Endothelial cell of umbilical vein (primary cell): ENCODE measurements around the gene COG5. TPM values are rescaled to one million over a fixed set of nuclear protein-coding genes. Genes with fewer than 3 reads are reported as not detected.

ENCODE experiments used
- BruUV-seq: library from RNA; stranded (reverse); fragments of 400-500 nt; replicated peaks from 2 replicates; lab custom pipeline; 2021; lab: Mats Ljungman, UMichigan
- CTCF ChIA-PET: fragments of 300-600, 350-600 bp; sonication (Branson Sonifier 250); formaldehyde crosslinking; loops from one replicate; lab custom pipeline; 2021; ENCODE audit warnings: antibody characterized with exemption, inconsistent platforms; lab: Charles Lee
- POLR2A ChIA-PET: fragments of 300-600, 350-600 bp; sonication (Branson Sonifier 250); formaldehyde crosslinking; loops from one replicate; lab custom pipeline; 2021; ENCODE audit warnings: antibody characterized with exemption, inconsistent platforms; lab: Charles Lee
- DNase-seq: peaks from one replicate; pipeline ENCODE4 v3.0.0-alpha.2; 2011; ENCODE audit warnings: low read depth, low spot score
- FAIRE-seq: peaks from 2 replicates; lab custom pipeline; 2011; peaks lifted over from hg19 to GRCh38; lab: Jason Lieb, UNC
- H2AFZ ChIP-seq: 2 replicates; pipeline ENCODE4 v1.6.0; 2012; ENCODE audit warnings: low read depth, low read length, control low read depth, inconsistent platforms
- H3K27ac ChIP-seq: 2 replicates; pipeline ENCODE4 v1.5.1; 2011; ENCODE audit warnings: low read depth, mild to moderate bottlenecking, control low read depth, low read length, moderate library complexity; ENCODE audit not compliant: insufficient read depth
- H3K27me3 ChIP-seq, 2 experiments: 2 replicates each; pipeline versions ENCODE4 v1.6.0 to v1.6.1; 2011; ENCODE audit warnings: low read length in 2 of 2, mixed read lengths in 1 of 2; ENCODE audit not compliant: control insufficient read depth in 2 of 2, insufficient read depth in 2 of 2
- H3K36me3 ChIP-seq, 2 experiments: 2 replicates in 1 of 2; 3 replicates in 1 of 2; pipeline ENCODE4 v1.5.1; 2011; ENCODE audit warnings: low read length in 2 of 2, mild to moderate bottlenecking in 1 of 2, moderate library complexity in 1 of 2; ENCODE audit not compliant: control insufficient read depth in 2 of 2, insufficient read depth in 2 of 2; ENCODE audit errors: extremely low read depth in 1 of 2
- H3K4me1 ChIP-seq: 3 replicates; pipeline ENCODE4 v1.5.1; 2011; ENCODE audit warnings: mild to moderate bottlenecking, low read length; ENCODE audit not compliant: control insufficient read depth, insufficient read depth; ENCODE audit errors: extremely low read depth
- H3K4me2 ChIP-seq: 2 replicates; pipeline ENCODE4 v1.6.1; 2011; ENCODE audit warnings: low read length, control low read depth, mixed read lengths; ENCODE audit not compliant: insufficient read depth
- H3K4me3 ChIP-seq, 3 experiments: fragments of 200-600 bp in 1 of 3; sonication (generic), shearing (Covaris generic) in 1 of 3; replicated peaks in 1 of 3; 2 replicates each; pipeline ENCODE4 v1.5.1; 2011 to 2016; ENCODE audit warnings: control low read depth in 3 of 3, low read length in 3 of 3, mild to moderate bottlenecking in 2 of 3, inconsistent platforms in 1 of 3, low read depth in 1 of 3, moderate library complexity in 1 of 3; ENCODE audit not compliant: insufficient read depth in 1 of 3
- H3K79me2 ChIP-seq: 2 replicates; pipeline ENCODE4 v1.6.0; 2012; ENCODE audit warnings: low read length, inconsistent platforms; ENCODE audit not compliant: control insufficient read depth, insufficient read depth
- H3K9ac ChIP-seq: replicated peaks from 2 replicates; pipeline ENCODE3; 2011; ENCODE audit warnings: low read length, control low read depth; ENCODE audit not compliant: insufficient read depth; ENCODE audit errors: extremely low read depth
- H3K9me1 ChIP-seq: replicated peaks from 3 replicates; pipeline ENCODE4 v1.6.0; 2011; ENCODE audit warnings: mild to moderate bottlenecking, low read length; ENCODE audit not compliant: control insufficient read depth, insufficient read depth; ENCODE audit errors: extremely low read depth
- H3K9me3 ChIP-seq: replicated peaks from 2 replicates; pipeline ENCODE4 v1.5.1; 2012; ENCODE audit warnings: low read length, inconsistent platforms; ENCODE audit not compliant: control insufficient read depth, insufficient read depth
- H4K20me1 ChIP-seq: replicated peaks from 2 replicates; pipeline ENCODE3; 2011; ENCODE audit warnings: mild to moderate bottlenecking, low read length; ENCODE audit not compliant: control insufficient read depth, insufficient read depth; ENCODE audit errors: extremely low read depth
- EZH2 ChIP-seq: IDR thresholded peaks from 2 replicates; pipeline ENCODE4 v1.6.1; 2012; ENCODE audit warnings: borderline replicate concordance, low read depth, mild to moderate bottlenecking, moderate library complexity, low read length, inconsistent platforms; ENCODE audit not compliant: severe bottlenecking
- FOS ChIP-seq: IDR thresholded peaks from 2 replicates; pipeline ENCODE4 v1.6.1; 2011; ENCODE audit warnings: mild to moderate bottlenecking, low read length, moderate library complexity, borderline replicate concordance; ENCODE audit not compliant: insufficient read depth
- GATA2 ChIP-seq: IDR thresholded peaks from 2 replicates; pipeline ENCODE4 v1.7.0; 2011; ENCODE audit warnings: low read depth, mild to moderate bottlenecking, moderate library complexity, mixed read lengths, low read length; ENCODE audit not compliant: insufficient read length, insufficient read depth
- JUN ChIP-seq: IDR thresholded peaks from 2 replicates; pipeline ENCODE4 v1.6.1; 2011; ENCODE audit warnings: borderline replicate concordance, low read depth; ENCODE audit not compliant: insufficient read length, insufficient read depth
- MAX ChIP-seq: IDR thresholded peaks from 2 replicates; pipeline ENCODE4 v1.6.1; 2011; ENCODE audit not compliant: insufficient read depth, insufficient read length
- MYC ChIP-seq: IDR thresholded peaks from one replicate; pipeline ENCODE4 v1.6.1; 2011; ENCODE audit warnings: mild to moderate bottlenecking, low read depth, low read length
- POLR2A ChIP-seq: IDR thresholded peaks from 2 replicates; pipeline ENCODE4 v1.6.1; 2012; ENCODE audit warnings: low read depth, mild to moderate bottlenecking, control low read depth, low read length
- POLR2AphosphoS5 ChIP-seq: IDR thresholded peaks from 2 replicates; pipeline ENCODE4 v1.6.1; 2012; ENCODE audit warnings: low read depth, mild to moderate bottlenecking, control low read depth, low read length, moderate library complexity; ENCODE audit not compliant: insufficient read depth
- dilution Hi-C: fragments of 300-500 bp; cut with MboI; formaldehyde crosslinking; loops from one replicate; pipeline ENCODE4 v1.15.0; 2019; ENCODE audit warnings: low sequenced_read_pairs; ENCODE audit not compliant: extremely low pct_ligation_motif_present
- intact Hi-C: fragments of 100-400 bp; cut with micrococcal nuclease; formaldehyde crosslinking; loops from one replicate; pipeline ENCODE4 v1.10.0; 2022
- polyA plus RNA-seq, 4 experiments: library from polyadenylated mRNA; depleted of rRNA in 3 of 4; stranded (reverse) in 3 of 4; unstranded in 1 of 4; fragments of >200 nt; gene quantifications; 2 replicates each; pipeline versions ENCODE4 v1.2.1 to v1.2.3, GENCODE V29; 2011 to 2012; ENCODE audit warnings: missing spikeins in 1 of 4
- total RNA-seq: library from RNA; stranded (reverse); gene quantifications from 2 replicates; pipeline ENCODE4 v1.2.3, GENCODE V29; 2021
- TF ChIP-seq, protein P1 (sequence below), 2 donors: IDR thresholded peaks; 1 replicate in 1 of 2; 2 replicates in 1 of 2; pipeline ENCODE4 v1.5.1; 2011; ENCODE audit warnings: low read length in 2 of 2, mild to moderate bottlenecking in 2 of 2, moderate library complexity in 2 of 2, control low read depth in 1 of 2, inconsistent platforms in 1 of 2, low read depth in 1 of 2; ENCODE audit not compliant: insufficient read depth in 1 of 2; ENCODE audit errors: extremely low read depth in 1 of 2

COG5 gene
- total and polyA plus RNA-seq, 2 donors (not counting 3 experiments of a cell fraction or from before 2014, with no cell fraction given), result 18.8 to 45.3 TPM

- Histone ChIP-seq H3K27ac (no peak overlapping the region), H3K4me2 (no peak overlapping the region), H2AFZ (no peak overlapping the region), H3K36me3 (no peaks in the 10 kb centered on the region), H3K27me3 (no peaks in the 10 kb centered on the region), H3K4me1 (peaks cover 12% of the 10 kb centered on the region), H3K9me3 (no peaks in the 10 kb centered on the region), H3K79me2 (no peaks in the 10 kb centered on the region), H3K9me1 (no peaks in the 10 kb centered on the region), H3K9ac (no peak overlapping the region), H4K20me1 (no peaks in the 10 kb centered on the region), H3K4me3 (no peak overlapping the region)
- no peak for FAIRE-seq
- no peak for DNase-seq
- ChIA-PET CTCF (interaction anchor here (1.2 to 1.7 kb wide), 3 partner anchors 33 to 411 kb away, joined by 4 to 9 read pairs (median 7); no protein-coding TSS in a partner anchor), POLR2A (no interaction called here)
- dilution Hi-C loops, result no loop called here
- intact Hi-C loops, result loop anchor here (10.0 kb wide), 1 partner anchor 127 kb away; no protein-coding TSS in a partner anchor
- TF ChIP-seq POLR2A, result no peak
- no peak for TF ChIP-seq EZH2
- no peak for TF ChIP-seq POLR2AphosphoS5
- TF ChIP-seq GATA2, result no peak
- no peak for TF ChIP-seq MAX
- TF ChIP-seq, protein P1, sequence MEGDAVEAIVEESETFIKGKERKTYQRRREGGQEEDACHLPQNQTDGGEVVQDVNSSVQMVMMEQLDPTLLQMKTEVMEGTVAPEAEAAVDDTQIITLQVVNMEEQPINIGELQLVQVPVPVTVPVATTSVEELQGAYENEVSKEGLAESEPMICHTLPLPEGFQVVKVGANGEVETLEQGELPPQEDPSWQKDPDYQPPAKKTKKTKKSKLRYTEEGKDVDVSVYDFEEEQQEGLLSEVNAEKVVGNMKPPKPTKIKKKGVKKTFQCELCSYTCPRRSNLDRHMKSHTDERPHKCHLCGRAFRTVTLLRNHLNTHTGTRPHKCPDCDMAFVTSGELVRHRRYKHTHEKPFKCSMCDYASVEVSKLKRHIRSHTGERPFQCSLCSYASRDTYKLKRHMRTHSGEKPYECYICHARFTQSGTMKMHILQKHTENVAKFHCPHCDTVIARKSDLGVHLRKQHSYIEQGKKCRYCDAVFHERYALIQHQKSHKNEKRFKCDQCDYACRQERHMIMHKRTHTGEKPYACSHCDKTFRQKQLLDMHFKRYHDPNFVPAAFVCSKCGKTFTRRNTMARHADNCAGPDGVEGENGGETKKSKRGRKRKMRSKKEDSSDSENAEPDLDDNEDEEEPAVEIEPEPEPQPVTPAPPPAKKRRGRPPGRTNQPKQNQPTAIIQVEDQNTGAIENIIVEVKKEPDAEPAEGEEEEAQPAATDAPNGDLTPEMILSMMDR (IDR thresholded peaks at IDR 0.05; ENCODE audit: extremely low read depth in 1 of 2, insufficient read depth in 1 of 2, low read depth in 1 of 2, low read length in 2 of 2), result no peak
- no peak for TF ChIP-seq JUN
- no peak for TF ChIP-seq MYC
- no peak for TF ChIP-seq FOS
- BruUV-seq, result no TSS peak
These were observed 95.7 kb downstream of the COG5 start for GRCh38 chr7:107467972-107468371.
